GM18520 (cell line): ENCODE results near the gene SPATA13.

ENCODE experiments used
- ATAC-seq: cut with Tn5 transposase; IDR thresholded peaks from one replicate; pipeline ENCODE4 v1.9.1; 2021; ENCODE audit not compliant: unreplicated experiment

Gene SPATA13

GRCh38 chr13:24274452-24275021 is 114.0 kb downstream of the SPATA13 start:
- peak; percentile 52 for ATAC-seq

GRCh38 chr13:24275041-24275440 is 114.5 kb downstream of the SPATA13 start:
- no peak for ATAC-seq

DNA sequence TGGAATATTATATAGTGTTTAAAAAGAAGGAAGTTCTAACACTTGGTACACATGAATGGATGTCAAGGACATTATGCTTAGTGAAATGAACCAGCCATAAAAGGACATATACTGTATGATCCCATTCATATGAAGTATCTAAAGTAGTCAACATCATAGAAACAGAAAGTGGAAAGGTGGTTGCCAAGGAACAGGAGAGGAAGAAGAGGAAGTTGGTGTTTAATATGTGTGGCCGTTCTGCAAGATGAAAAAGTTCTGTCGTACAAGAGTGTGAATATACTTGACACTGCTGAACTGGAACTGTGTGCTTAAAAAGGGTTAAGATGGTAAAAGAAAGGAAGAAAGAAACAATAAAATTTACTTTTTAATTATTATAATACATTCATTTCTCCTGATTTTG is 115.8 kb downstream of the SPATA13 start:
- ATAC-seq: no peak

- ATAC-seq: no peak
These were observed 116.3 kb downstream of the SPATA13 start for GRCh38 chr13:24276861-24277260.

DNA sequence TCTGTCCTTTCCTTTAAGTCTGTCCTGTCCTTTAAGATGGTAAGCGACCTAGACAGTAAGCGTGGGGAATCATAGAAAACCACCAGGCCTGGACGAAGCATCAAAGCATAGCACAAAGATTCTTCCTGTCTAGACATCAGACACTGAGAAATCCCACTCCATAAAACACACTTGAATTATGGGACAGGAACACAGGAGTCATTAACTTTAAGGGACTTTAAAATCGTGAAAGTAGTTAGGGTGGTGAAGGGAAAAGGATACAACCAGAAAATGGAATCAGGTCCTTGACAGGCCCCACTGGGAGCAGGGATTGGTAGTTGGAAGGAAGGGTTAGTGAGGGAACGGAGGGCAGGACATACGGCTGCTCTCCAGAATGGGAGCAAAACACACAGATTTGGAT is 117.2 kb downstream of the SPATA13 start:
- no peak for ATAC-seq

DNA sequence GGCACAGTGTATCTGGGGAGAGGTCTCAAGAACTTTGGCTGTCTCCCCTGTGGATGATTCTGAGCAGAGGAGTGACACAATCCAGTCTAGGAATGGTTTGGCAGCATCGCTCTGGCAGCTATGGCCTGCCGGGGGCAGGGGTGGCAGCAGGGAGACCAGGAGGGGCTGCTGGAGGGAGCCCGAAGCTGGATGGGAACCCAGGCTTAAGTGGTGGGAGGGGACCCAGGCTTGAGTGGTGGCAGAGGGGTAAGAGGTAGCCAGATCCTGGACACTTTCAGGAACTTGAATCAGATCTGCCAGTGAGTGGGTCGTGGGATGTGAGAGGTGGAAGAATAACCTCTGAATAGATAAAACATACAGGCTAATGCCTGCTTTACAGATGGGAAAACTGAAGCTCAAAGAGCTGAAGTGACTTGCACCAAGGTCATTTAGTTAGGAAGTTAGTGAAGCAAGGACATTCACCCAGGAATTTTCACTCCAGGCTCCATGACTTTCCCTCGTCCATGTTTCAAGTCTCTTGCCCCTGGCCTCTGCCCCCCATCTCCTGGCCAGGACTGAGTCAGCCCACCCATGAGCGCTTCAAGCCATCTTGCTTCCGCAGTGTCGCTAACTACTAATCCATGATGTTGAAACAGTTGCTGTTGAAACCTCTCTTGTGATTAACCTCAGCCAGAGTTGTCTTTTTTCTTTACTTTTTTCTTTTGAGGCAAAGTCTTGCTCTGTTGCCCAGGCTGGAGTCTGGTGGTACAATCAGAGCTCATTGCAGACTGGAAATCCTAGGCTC is 119.0 kb downstream of the SPATA13 start:
- ATAC-seq: no peak

DNA sequence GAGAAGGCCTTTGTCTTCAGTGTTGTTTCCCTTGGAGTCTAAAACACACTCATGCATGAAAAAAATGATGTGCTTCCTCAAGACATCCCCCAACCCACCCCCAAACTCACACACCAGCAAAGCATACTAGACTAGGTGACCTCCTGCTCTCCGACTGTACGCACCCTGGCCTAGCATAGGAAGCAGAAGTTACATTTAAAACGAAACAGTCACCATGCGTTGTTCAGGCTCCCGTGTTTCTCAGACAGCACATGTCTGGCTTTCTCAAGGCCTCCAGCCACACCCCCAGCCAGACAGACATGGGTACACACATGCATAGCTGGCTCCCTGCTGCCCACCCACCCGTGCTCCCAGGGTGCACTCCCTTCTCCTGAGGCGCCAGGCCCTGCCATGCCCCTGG is 120.2 kb downstream of the SPATA13 start:
- ATAC-seq: no peak

DNA sequence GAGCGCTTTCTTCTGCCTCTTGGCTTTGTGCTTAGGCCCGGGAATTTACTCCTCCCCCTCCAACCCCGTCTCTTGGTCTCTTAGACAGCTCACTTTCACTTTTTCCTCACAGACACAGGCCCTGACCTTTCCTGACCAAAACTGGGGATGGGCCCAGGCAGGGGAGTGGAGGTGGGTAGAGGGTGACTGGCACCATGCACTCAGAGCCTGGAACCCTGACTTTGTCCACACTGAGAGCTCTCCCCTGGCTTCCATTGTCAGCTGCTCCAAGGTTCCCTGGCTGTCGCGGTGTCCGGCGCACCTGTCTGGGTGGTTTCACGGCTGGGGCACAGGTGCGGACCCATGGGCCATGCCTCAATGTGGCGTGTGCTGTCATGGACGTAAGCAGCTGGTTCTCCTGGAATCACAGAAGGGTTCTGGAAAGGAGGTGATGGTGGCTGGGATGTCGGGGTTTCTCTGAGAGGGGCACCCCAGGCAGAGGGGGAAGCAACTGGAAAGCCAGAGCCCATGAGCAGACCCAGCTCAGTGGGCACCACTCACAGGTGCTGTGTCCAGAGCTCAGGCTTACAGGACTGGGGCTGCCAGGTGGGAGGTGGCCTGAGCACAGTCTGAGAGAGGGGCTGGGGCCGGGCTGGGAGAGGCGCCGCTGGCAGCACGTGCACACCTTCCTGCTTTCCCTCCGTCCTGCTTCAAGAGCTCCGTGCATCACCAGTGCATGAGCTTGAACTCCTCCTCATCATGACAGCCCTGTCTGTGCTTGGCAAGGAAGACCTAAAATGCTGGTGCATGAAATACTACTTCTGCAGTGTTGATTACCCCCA is 120.9 kb downstream of the SPATA13 start:
- ATAC-seq: no peak

DNA sequence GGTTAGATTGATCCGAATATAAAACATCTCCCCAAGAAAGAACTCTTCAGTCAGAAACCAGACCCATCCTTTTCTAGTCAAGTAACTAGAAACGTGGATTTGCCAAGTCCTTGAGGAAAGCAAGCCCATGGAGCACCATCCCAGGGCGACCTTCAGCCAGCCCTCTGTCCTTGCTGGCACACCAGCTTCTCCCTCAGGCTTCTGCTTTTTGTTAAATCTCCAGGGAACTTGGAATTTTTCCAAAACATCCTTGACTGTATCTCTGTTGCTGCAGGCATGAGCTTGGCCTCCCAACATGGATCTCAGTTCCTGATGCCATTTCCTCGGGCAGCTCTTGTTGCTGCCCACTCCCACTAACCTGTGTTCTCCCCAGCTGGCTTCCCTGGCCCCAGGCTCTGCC is 121.7 kb downstream of the SPATA13 start:
- ATAC-seq: no peak

GRCh38 chr13:24284889-24285565 is 124.5 kb downstream of the SPATA13 start:
- ATAC-seq: no peak

GRCh38 chr13:24286624-24287023 is 126.1 kb downstream of the SPATA13 start:
- no peak for ATAC-seq

DNA sequence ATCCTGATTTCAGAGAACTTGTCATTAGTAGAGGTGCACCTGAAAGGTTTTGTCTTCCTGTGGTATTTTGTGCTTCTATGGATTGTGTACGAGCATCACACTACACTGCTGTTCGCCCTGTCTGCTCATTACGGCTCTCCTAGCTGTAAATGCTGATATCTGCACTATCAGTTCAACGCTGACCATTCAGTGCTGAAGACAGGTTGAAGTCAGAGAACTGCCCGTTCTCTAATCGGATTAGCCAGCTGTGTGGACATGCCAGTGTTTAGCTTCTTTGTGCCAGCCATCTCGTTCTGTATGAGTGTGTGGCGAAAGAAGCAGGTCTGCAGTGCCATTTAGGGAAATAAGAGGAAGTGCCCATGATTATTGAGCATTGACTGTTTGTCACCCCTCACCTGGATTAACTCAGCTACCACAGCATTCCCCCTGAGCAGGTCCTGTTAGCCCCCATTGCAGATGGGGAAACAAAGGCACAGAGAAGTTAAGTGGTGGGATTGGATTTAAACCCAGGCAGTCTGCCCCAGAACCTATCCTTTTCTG is 127.3 kb downstream of the SPATA13 start:
- ATAC-seq: no peak

GRCh38 chr13:24288870-24289269 is 128.3 kb downstream of the SPATA13 start:
- ATAC-seq: no peak

GRCh38 chr13:24290280-24290932 is 129.9 kb downstream of the SPATA13 start:
- no peak for ATAC-seq

GRCh38 chr13:24292481-24292880 is 132.0 kb downstream of the SPATA13 start:
- no peak for ATAC-seq

DNA sequence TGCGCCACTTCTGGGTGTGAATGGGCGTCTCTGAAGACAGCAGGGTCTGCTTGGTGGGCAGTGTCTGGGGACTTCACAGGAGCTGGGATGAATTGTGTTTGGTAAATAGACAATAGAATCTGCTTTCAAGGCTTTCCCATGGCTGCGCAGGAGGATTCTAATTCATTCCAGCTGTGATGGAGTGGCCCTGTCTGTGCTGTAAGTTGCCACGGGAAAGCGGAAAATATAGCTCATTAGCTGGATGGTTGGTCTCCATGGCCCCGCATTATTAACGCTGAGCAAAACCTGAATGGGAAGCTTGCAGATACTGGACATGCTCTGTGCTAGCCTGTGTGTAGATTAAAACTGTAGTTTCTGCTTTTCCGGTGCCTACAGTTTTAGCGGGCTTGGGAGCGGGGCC is 133.2 kb downstream of the SPATA13 start:
- no peak for ATAC-seq

- ATAC-seq: no peak
These were observed 139.1 kb downstream of the SPATA13 start for GRCh38 chr13:24299488-24300114.

DNA sequence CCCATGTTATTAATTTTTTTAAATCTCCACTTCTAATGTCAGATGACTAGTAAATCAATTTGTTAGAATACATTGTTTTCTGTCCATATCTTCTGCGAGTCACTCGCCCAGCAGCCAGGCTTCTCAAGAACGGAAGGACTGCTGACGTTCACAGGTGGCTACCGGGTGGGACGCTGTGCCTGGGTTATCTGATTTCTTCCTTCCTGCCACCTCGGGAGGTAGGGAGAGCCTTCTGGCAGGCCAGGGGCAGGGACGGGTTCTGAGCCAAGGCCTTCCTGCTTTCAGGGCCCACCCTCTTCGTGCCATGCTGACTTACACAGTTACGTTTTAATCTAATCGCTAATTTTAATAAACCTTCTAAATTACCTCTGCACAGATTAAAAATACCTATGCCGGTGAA is 140.9 kb downstream of the SPATA13 start:
- no peak for ATAC-seq

DNA sequence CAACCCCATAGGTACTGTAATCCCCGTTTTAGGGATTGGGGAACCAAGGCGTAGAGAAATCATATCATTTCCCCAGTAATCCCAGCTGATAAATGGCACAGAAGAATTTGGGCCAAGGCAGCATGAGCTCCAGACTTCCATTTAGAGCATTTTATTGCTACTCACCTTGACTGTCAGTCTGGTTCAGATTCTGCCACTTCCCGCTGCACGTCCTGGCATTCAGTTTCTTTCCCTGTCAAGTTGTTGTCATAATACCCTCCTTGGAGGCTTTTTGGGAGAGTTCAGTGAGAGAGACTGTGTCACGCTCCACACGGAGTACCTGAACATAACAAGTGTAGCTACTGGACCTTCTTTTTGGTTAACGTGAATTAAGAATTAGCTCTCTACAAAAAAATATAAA is 141.4 kb downstream of the SPATA13 start:
- ATAC-seq: no peak

GRCh38 chr13:24304620-24305019 is 144.1 kb downstream of the SPATA13 start:
- no peak for ATAC-seq
